Measurements from ENCODE around the gene MKI67. TPM values are rescaled to one million over a fixed set of nuclear protein-coding genes. Genes with fewer than 3 reads are reported as not detected.

The MKI67 gene
- total and polyA plus RNA-seq, 2 donors (not counting 3 experiments of a cell fraction or from before 2014, with no cell fraction given) = 16.2 to 125 TPM

DNA sequence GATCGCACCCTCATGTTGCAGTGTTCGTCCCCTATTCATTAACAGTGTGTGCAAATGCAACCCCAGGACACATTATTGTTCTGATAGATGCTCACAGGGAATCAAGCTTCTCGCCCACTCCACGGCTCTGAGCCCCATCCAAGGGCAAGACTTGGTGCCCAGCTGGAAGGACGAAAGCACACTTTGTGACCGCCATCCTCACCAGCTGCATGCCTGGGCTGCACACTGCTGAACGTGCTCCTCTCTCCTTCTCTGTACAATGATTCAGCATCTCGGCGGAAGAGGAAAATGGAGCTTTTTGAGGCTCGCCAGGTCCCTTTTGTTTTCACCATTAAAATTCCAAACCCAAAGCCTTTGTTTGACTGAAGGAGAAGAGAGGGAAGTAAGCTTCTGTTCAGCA lies 41.9 kb downstream of the MKI67 start:
- dilution Hi-C loops (cut with MboI; ENCODE audit: extremely low pct_ligation_motif_present, low sequenced_read_pairs) = no loop called here

More for the DNA sequence above, 41.9 kb downstream of the MKI67 start:
- Histone ChIP-seq H3K4me1 (ENCODE audit: control insufficient read depth, extremely low read depth, insufficient read depth, low read length) (no peaks in the 10 kb centered on the region), H3K9ac (replicated peaks; ENCODE audit: extremely low read depth, insufficient read depth, low read length) (no peak overlapping the region), H3K9me1 (replicated peaks; ENCODE audit: control insufficient read depth, extremely low read depth, insufficient read depth, low read length) (no peaks in the 10 kb centered on the region), H3K27ac (ENCODE audit: insufficient read depth, low read depth, low read length) (no peak overlapping the region), H3K36me3 (ENCODE audit: control insufficient read depth in 2 of 2, extremely low read depth in 1 of 2, insufficient read depth in 2 of 2, low read length in 2 of 2) (peaks cover 16 to 28% of the 10 kb centered on the region in 2 experiments), H3K79me2 (ENCODE audit: control insufficient read depth, insufficient read depth, low read length) (no peaks in the 10 kb centered on the region), H3K4me3 (replicated peaks in 1 of 3; ENCODE audit: insufficient read depth in 1 of 3, low read depth in 1 of 3, low read length in 3 of 3) (no peak overlapping the region), H3K27me3 (ENCODE audit: control insufficient read depth in 2 of 2, insufficient read depth in 2 of 2, low read length in 2 of 2) (no peaks in the 10 kb centered on the region), H4K20me1 (replicated peaks; ENCODE audit: control insufficient read depth, extremely low read depth, insufficient read depth, low read length) (no peaks in the 10 kb centered on the region), H3K9me3 (replicated peaks; ENCODE audit: control insufficient read depth, insufficient read depth, low read length) (no peaks in the 10 kb centered on the region), H2AFZ (ENCODE audit: low read depth, low read length) (no peak overlapping the region), H3K4me2 (ENCODE audit: insufficient read depth, low read length) (no peak overlapping the region)
- ChIA-PET CTCF (no interaction called here), POLR2A (interaction anchor here (0.7 kb wide), 1 partner anchor 393 kb away, joined by 6 read pairs; no protein-coding TSS in a partner anchor)
- no peak for DNase-seq (ENCODE audit: low read depth, low spot score)
- no peak for FAIRE-seq
- intact Hi-C loops (cut with micrococcal nuclease) = no loop called here
- BruUV-seq (replicated peaks) = no TSS peak
- TF ChIP-seq, protein P1, sequence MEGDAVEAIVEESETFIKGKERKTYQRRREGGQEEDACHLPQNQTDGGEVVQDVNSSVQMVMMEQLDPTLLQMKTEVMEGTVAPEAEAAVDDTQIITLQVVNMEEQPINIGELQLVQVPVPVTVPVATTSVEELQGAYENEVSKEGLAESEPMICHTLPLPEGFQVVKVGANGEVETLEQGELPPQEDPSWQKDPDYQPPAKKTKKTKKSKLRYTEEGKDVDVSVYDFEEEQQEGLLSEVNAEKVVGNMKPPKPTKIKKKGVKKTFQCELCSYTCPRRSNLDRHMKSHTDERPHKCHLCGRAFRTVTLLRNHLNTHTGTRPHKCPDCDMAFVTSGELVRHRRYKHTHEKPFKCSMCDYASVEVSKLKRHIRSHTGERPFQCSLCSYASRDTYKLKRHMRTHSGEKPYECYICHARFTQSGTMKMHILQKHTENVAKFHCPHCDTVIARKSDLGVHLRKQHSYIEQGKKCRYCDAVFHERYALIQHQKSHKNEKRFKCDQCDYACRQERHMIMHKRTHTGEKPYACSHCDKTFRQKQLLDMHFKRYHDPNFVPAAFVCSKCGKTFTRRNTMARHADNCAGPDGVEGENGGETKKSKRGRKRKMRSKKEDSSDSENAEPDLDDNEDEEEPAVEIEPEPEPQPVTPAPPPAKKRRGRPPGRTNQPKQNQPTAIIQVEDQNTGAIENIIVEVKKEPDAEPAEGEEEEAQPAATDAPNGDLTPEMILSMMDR (IDR thresholded peaks at IDR 0.05; ENCODE audit: extremely low read depth in 1 of 2, insufficient read depth in 1 of 2, low read depth in 1 of 2, low read length in 2 of 2) = no peak
- TF ChIP-seq GATA2 (IDR thresholded peaks at IDR 0.05; ENCODE audit: insufficient read depth, insufficient read length, low read depth, low read length) (no peak), MYC (IDR thresholded peaks at IDR 0.05; ENCODE audit: low read depth, low read length) (no peak), EZH2 (IDR thresholded peaks at IDR 0.05; ENCODE audit: borderline replicate concordance, low read depth, low read length, severe bottlenecking) (no peak), POLR2A (IDR thresholded peaks at IDR 0.05; ENCODE audit: low read depth, low read length) (no peak), MAX (IDR thresholded peaks at IDR 0.05; ENCODE audit: insufficient read depth, insufficient read length) (no peak), POLR2AphosphoS5 (IDR thresholded peaks at IDR 0.05; ENCODE audit: insufficient read depth, low read depth, low read length) (no peak), JUN (IDR thresholded peaks at IDR 0.05; ENCODE audit: borderline replicate concordance, insufficient read depth, insufficient read length, low read depth) (no peak), FOS (IDR thresholded peaks at IDR 0.05; ENCODE audit: borderline replicate concordance, insufficient read depth, low read length) (no peak)
